ENCODE results near the gene TLCD5.
A peak's percentile ranks its signal among the peaks of the same experiment; 100 is the strongest.

The TLCD5 gene

GRCh38 chr11:120337355-120338106 is 12.4 kb downstream of the TLCD5 start:
- DNase-seq = no peak

- no peak for DNase-seq
Observed at GRCh38 chr11:120338107-120338933, 13.2 kb downstream of the TLCD5 start.

GRCh38 chr11:120339394-120339890 is 14.3 kb downstream of the TLCD5 start:
- no peak for DNase-seq

GRCh38 chr11:120340529-120340928 is 15.4 kb downstream of the TLCD5 start:
- DNase-seq = no peak

GRCh38 chr11:120342226-120342625 is 17.1 kb downstream of the TLCD5 start:
- no peak for DNase-seq

- no peak for DNase-seq
Observed at GRCh38 chr11:120342678-120343077, 17.6 kb downstream of the TLCD5 start.

- DNase-seq = peak in 1 of 5 donors; percentile 22
Observed at GRCh38 chr11:120343429-120343828, 18.3 kb downstream of the TLCD5 start.

- DNase-seq = peak in 4 of 5 donors; percentile 27 to 87 (median 56)
Observed at GRCh38 chr11:120344302-120345004, 19.4 kb downstream of the TLCD5 start.

GRCh38 chr11:120346233-120346632 is 21.1 kb downstream of the TLCD5 start:
- DNase-seq = no peak

GRCh38 chr11:120350637-120351036 is 25.5 kb downstream of the TLCD5 start:
- DNase-seq = no peak

- DNase-seq = no peak
Observed at GRCh38 chr11:120352405-120352804, 27.3 kb downstream of the TLCD5 start.

GRCh38 chr11:120354068-120354467 is 29.0 kb downstream of the TLCD5 start:
- no peak for DNase-seq

GRCh38 chr11:120354779-120355178 is 29.7 kb downstream of the TLCD5 start:
- no peak for DNase-seq

- no peak for DNase-seq
Observed at GRCh38 chr11:120357620-120358019, 32.5 kb downstream of the TLCD5 start.

GRCh38 chr11:120358729-120359128 is 33.6 kb downstream of the TLCD5 start:
- DNase-seq = no peak

- DNase-seq = no peak
Observed at GRCh38 chr11:120363436-120363835, 38.3 kb downstream of the TLCD5 start.

GRCh38 chr11:120365512-120365911 is 40.4 kb downstream of the TLCD5 start:
- DNase-seq = no peak

- DNase-seq = no peak
Observed at GRCh38 chr11:120372296-120372695, 47.2 kb downstream of the TLCD5 start.

- DNase-seq = no peak
Observed at GRCh38 chr11:120375076-120375475, 50.0 kb downstream of the TLCD5 start.

GRCh38 chr11:120376547-120377182 is 51.6 kb downstream of the TLCD5 start:
- no peak for DNase-seq

GRCh38 chr11:120378474-120378873 is 53.4 kb downstream of the TLCD5 start:
- DNase-seq = no peak

GRCh38 chr11:120381401-120381800 is 56.3 kb downstream of the TLCD5 start:
- no peak for DNase-seq

Data from T-helper 1 cell (primary cell).